ENCODE results near the gene EEFSEC. TPM values are rescaled to one million over a fixed set of nuclear protein-coding genes. Genes with fewer than 3 reads are reported as not detected.
A peak's percentile ranks its signal among the peaks of the same experiment; 100 is the strongest.

The EEFSEC gene
- total and polyA plus RNA-seq, 8 donors, result 5.9 to 9.8 (median 7.4) TPM

- H3K36me3 ChIP-seq, result no peaks in the 10 kb centered on the region
- WGBS, 2 donors, result 92 to 96% methylated on average over 17 of the region's 17 CpGs
- ATAC-seq (no peak), DNase-seq (peak in 1 of 6 donors; percentile 41), FAIRE-seq (no peak)
- H3K27ac ChIP-seq, result no peak overlapping the region
- no peak overlapping the region for H3K4me3 ChIP-seq
- no peaks in the 10 kb centered on the region for H3K9me3 ChIP-seq
- intact Hi-C loops (cut with DNase I), result no loop called here
- peaks cover 15 to 34% (median 24%) of the 10 kb centered on the region in 3 donors for H3K4me1 ChIP-seq
- TF ChIP-seq, protein P1, sequence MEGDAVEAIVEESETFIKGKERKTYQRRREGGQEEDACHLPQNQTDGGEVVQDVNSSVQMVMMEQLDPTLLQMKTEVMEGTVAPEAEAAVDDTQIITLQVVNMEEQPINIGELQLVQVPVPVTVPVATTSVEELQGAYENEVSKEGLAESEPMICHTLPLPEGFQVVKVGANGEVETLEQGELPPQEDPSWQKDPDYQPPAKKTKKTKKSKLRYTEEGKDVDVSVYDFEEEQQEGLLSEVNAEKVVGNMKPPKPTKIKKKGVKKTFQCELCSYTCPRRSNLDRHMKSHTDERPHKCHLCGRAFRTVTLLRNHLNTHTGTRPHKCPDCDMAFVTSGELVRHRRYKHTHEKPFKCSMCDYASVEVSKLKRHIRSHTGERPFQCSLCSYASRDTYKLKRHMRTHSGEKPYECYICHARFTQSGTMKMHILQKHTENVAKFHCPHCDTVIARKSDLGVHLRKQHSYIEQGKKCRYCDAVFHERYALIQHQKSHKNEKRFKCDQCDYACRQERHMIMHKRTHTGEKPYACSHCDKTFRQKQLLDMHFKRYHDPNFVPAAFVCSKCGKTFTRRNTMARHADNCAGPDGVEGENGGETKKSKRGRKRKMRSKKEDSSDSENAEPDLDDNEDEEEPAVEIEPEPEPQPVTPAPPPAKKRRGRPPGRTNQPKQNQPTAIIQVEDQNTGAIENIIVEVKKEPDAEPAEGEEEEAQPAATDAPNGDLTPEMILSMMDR (IDR thresholded peaks at IDR 0.05), result no peak
- H3K27me3 ChIP-seq, result no peaks in the 10 kb centered on the region
Observed at GRCh38 chr3:128358156-128358895, 205.0 kb downstream of the EEFSEC start.

DNA sequence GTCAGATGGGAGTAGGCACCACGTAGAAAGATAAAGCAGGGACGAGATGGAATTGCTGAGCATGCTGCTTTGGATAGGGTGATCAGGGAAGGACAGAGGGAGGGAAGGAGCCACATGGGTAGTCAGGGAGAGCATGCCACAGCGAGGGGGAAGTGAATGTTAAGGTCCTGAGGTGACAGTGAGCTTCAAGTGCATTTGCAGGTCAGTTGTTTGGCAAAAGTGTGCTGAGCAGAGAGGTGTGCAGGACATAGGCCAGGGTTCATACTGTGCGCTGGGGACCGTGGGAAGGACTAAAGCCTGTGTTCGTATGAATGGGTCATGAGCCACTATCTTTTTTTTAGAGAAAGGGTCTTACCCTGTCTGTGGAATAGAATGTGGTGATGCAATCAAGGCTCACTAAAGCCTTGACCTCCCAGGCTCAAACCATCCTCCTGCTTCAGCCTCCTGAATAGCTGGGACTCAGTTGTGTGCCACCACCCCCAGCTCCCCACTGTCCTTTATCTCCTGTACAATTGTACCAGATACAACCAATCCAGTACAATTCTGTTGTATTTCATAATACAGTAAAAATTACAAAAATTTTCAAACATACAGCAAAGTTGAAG is 205.9 kb downstream of the EEFSEC start:
- no peaks in the 10 kb centered on the region for H3K36me3 ChIP-seq
- no peak overlapping the region for H3K27ac ChIP-seq
- TF ChIP-seq, protein P1 (IDR thresholded peaks at IDR 0.05), result no peak
- no peak overlapping the region for H3K4me3 ChIP-seq
- H3K4me1 ChIP-seq, result peaks cover 15 to 35% (median 23%) of the 10 kb centered on the region in 3 donors
- intact Hi-C loops (cut with DNase I), result no loop called here
- H3K27me3 ChIP-seq, result no peaks in the 10 kb centered on the region
- no peak for DNase-seq
- WGBS, 2 donors, result 86 to 91% methylated on average over 6 of the region's 6 CpGs
- ATAC-seq, result no peak
- FAIRE-seq, result no peak
- no peaks in the 10 kb centered on the region for H3K9me3 ChIP-seq

DNA sequence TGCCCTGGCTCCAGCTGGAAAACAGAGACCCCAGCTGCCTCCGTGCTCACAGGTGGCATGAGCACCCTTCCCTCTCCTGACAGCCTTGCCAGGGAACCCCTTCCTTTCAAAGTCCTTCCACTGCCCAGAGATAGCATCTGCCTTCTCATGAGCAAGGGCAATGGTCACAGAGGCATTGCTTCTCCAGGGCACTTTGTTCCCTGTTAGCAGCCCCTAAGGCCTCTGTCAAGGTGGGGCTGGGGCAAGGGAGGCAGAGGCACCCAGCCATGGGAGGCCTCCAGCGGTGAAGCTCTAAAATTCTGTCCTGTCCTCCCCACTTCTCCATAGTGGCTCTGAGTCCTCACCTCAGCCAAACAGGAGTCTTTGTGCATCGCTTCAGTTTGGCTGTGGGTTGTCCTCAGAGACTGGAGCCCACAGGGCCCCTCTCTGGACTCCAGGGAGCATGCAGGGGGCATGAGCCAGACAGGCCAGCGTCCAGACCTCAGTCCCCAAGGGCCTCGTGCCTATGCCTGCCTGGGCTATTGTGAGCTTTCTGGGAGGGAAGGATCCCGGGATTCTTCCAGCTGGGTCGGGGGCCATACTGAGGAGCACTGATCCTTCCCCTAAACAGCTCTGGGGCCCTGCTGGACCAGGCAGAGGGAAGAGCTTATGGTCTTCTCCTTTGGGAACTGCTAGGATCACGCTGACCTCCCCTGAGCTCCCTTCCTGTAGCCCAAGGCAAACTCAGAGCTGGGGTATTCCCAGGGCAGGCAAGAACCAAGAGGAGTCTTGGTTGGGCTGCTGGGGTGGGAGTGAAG is 206.8 kb downstream of the EEFSEC start:
- Histone ChIP-seq H3K4me3 (no peak overlapping the region), H3K9me3 (no peaks in the 10 kb centered on the region), H3K27me3 (no peaks in the 10 kb centered on the region), H3K4me1 (peaks cover 8 to 26% (median 14%) of the 10 kb centered on the region in 3 donors), H3K36me3 (no peaks in the 10 kb centered on the region), H3K27ac (no peak overlapping the region)
- peak in 1 of 6 donors; percentile 33 for DNase-seq
- FAIRE-seq, result no peak
- ATAC-seq, result no peak
- TF ChIP-seq, protein P1 (IDR thresholded peaks at IDR 0.05), result no peak
- intact Hi-C loops (cut with DNase I), result no loop called here
- 85 to 93% methylated on average over 8 of the region's 8 CpGs for WGBS, 2 donors

DNA sequence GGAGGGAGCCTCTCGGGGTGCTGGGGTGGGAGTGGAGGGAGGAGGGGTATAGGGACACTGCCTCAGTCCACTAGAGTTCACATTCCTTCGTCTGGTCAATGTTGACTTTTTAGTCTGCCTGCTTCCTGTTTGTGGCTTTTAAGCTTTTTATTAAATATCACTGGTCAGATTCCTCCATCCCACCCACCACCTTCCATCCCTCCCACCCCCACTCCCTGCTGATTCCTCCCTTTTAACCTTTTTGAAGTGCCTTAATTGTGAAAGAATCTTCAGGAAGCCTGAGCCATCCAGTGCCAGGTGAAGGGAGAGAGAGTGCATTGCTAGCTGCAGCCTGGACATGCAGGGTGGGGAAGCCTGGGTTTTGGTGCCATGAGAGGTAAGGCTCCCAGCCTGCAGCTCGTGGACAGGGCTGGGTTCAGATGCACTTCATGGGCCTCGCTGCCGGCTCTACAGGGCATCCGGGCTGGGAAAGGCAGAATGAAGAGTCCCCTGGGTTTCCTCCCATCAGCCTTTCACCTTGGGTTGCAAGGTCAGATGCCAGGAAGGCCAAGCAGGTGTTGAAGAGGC is 207.5 kb downstream of the EEFSEC start:
- Histone ChIP-seq H3K9me3 (no peaks in the 10 kb centered on the region), H3K27me3 (no peaks in the 10 kb centered on the region), H3K4me3 (no peak overlapping the region), H3K4me1 (peaks cover 5 to 22% (median 11%) of the 10 kb centered on the region in 3 donors), H3K27ac (no peak overlapping the region), H3K36me3 (no peaks in the 10 kb centered on the region)
- intact Hi-C loops (cut with DNase I), result no loop called here
- DNase-seq, result peak in 1 of 6 donors; percentile 53
- 69 to 70% methylated on average over 5 to 6 of the region's 6 CpGs for WGBS, 2 donors
- no peak for FAIRE-seq
- ATAC-seq, result peak in 2 of 4 donors; percentile 16 to 30
- TF ChIP-seq, protein P1 (IDR thresholded peaks at IDR 0.05), result no peak

Measured in pancreas (tissue), 10 donors.